NCI-H2196 treated with DMSO at 0.1 percent for 48 hours (cell line): ENCODE measurements around the gene PPP5C.
A peak's percentile ranks its signal among the peaks of the same experiment; 100 is the strongest.

Source experiments
- DNase-seq: peaks from one replicate; lab custom pipeline; 2025; ENCODE audit not compliant: unreplicated experiment; lab: John Stamatoyannopoulos, UW

The PPP5C gene

GRCh38 chr19:46330319-46330918 is 16.5 kb upstream of the PPP5C start:
- no peak for DNase-seq

GRCh38 chr19:46337487-46337886 is 9.4 kb upstream of the PPP5C start:
- no peak for DNase-seq

GRCh38 chr19:46339446-46339845 is 7.4 kb upstream of the PPP5C start:
- DNase-seq: no peak

GRCh38 chr19:46340051-46340659 is 6.7 kb upstream of the PPP5C start:
- no peak for DNase-seq

- DNase-seq: no peak
Observed at GRCh38 chr19:46341937-46342336, 5.0 kb upstream of the PPP5C start.

GRCh38 chr19:46344363-46344762 is 2.5 kb upstream of the PPP5C start:
- no peak for DNase-seq

- DNase-seq: no peak
Observed at GRCh38 chr19:46345157-46345556, 1.7 kb upstream of the PPP5C start.

- DNase-seq: no peak
Observed at GRCh38 chr19:46347572-46347883, 641 bp downstream of the PPP5C start.

- DNase-seq: no peak
Observed at GRCh38 chr19:46347985-46348384, 1.1 kb downstream of the PPP5C start.

- no peak for DNase-seq
Observed at GRCh38 chr19:46349311-46349993, 2.6 kb downstream of the PPP5C start.

- no peak for DNase-seq
Observed at GRCh38 chr19:46350029-46350757, 3.3 kb downstream of the PPP5C start.

GRCh38 chr19:46350758-46351159 is 3.9 kb downstream of the PPP5C start:
- DNase-seq: no peak

- DNase-seq: no peak
Observed at GRCh38 chr19:46351241-46352041, 4.6 kb downstream of the PPP5C start.

- DNase-seq: peak; percentile 22
Observed at GRCh38 chr19:46353730-46354528, 7.0 kb downstream of the PPP5C start.

GRCh38 chr19:46355234-46356148 is 8.6 kb downstream of the PPP5C start:
- DNase-seq: no peak

- no peak for DNase-seq
Observed at GRCh38 chr19:46356149-46357055, 9.5 kb downstream of the PPP5C start.

GRCh38 chr19:46357846-46358583 is 11.1 kb downstream of the PPP5C start:
- DNase-seq: no peak

GRCh38 chr19:46361915-46362314 is 15.0 kb downstream of the PPP5C start:
- no peak for DNase-seq
